SK-N-SH (cell line): ENCODE results near the gene TMEM120B. TPM values are rescaled to one million over a fixed set of nuclear protein-coding genes. Genes with fewer than 3 reads are reported as not detected.

Source experiments
- CTCF ChIA-PET: fragments of 300-600, 350-600 bp; formaldehyde crosslinking; extraction: SDS; loops from one replicate; lab custom pipeline; 2021; lab: Yijun Ruan, JAX
- POLR2A ChIA-PET: fragments of 350-600 bp; sonication (Branson Sonifier 250); formaldehyde crosslinking; extraction: SDS; loops from one replicate; lab custom pipeline; 2020; ENCODE audit warnings: antibody characterized with exemption, inconsistent platforms; lab: Yijun Ruan, JAX
- DNase-seq: peaks from one replicate; pipeline ENCODE4 v3.0.0; 2012
- H2AFZ ChIP-seq: fragments of 200-600 bp; sonication (generic); 2 replicates; pipeline ENCODE4 v1.8.1; 2016; ENCODE audit warnings: antibody characterized with exemption, mild to moderate bottlenecking, low read depth
- H3F3A ChIP-seq: fragments of 200-600 bp; sonication (generic); replicated peaks from 2 replicates; pipeline ENCODE3; 2016; ENCODE audit warnings: antibody characterized with exemption, mild to moderate bottlenecking; ENCODE audit not compliant: insufficient read depth
- H3K27ac ChIP-seq, 2 experiments: fragments of 200-500 bp in 1 of 2; fragments of 200-600 bp in 1 of 2; sonication (Bioruptor generic) in 1 of 2; sonication (generic), shearing (Covaris generic) in 1 of 2; 2 replicates each; pipeline versions ENCODE4 v1.5.1 to v1.6.1; 2014 to 2016; ENCODE audit warnings: low read depth in 2 of 2, inconsistent platforms in 1 of 2, low read length in 1 of 2, mild to moderate bottlenecking in 1 of 2, mixed read lengths in 1 of 2
- H3K27me3 ChIP-seq: fragments of 200-600 bp; sonication (generic), shearing (Covaris generic); 2 replicates; pipeline ENCODE4 v1.6.1; 2016; ENCODE audit warnings: mixed run types; ENCODE audit not compliant: insufficient read depth
- H3K36me3 ChIP-seq, 2 experiments: fragments of 200-500 bp in 1 of 2; fragments of 200-600 bp in 1 of 2; sonication (Bioruptor generic) in 1 of 2; sonication (generic) in 1 of 2; replicated peaks in 1 of 2; 2 replicates each; pipeline versions ENCODE3 to v1.5.1; 2014 to 2016; ENCODE audit warnings: low read length in 1 of 2, mild to moderate bottlenecking in 1 of 2; ENCODE audit not compliant: insufficient read depth in 2 of 2, control insufficient read depth in 1 of 2
- H3K4me1 ChIP-seq, 2 experiments: fragments of 200-500 bp in 1 of 2; fragments of 200-600 bp in 1 of 2; sonication (Bioruptor generic) in 1 of 2; sonication (generic), shearing (Covaris generic) in 1 of 2; 2 replicates each; pipeline versions ENCODE4 v1.5.1 to v1.6.1; 2014 to 2016; ENCODE audit warnings: low read depth in 1 of 2, low read length in 1 of 2, mixed run types in 1 of 2; ENCODE audit not compliant: insufficient read depth in 2 of 2, control insufficient read depth in 1 of 2
- H3K4me2 ChIP-seq: fragments of 200-600 bp; sonication (generic), shearing (Covaris generic); 2 replicates; pipeline ENCODE4 v1.6.1; 2017; ENCODE audit warnings: mixed run types
- H3K4me3 ChIP-seq, 2 experiments: fragments of 200-500 bp in 1 of 2; fragments of 200-600 bp in 1 of 2; sonication (Bioruptor generic) in 1 of 2; sonication (generic), shearing (Covaris generic) in 1 of 2; 2 replicates each; pipeline versions ENCODE4 v1.5.1 to v1.8.1; 2014 to 2016; ENCODE audit warnings: low read depth in 2 of 2, inconsistent platforms in 1 of 2, low read length in 1 of 2, mild to moderate bottlenecking in 1 of 2, mixed read lengths in 1 of 2, moderate library complexity in 1 of 2
- H3K79me2 ChIP-seq: fragments of 200-600 bp; sonication (generic); 2 replicates; pipeline ENCODE4 v1.8.1; 2017; ENCODE audit warnings: mild to moderate bottlenecking; ENCODE audit not compliant: insufficient read depth
- H3K9ac ChIP-seq: fragments of 200-600 bp; sonication (generic); 2 replicates; pipeline ENCODE4 v1.6.1; 2017; ENCODE audit warnings: mixed run types
- H3K9me2 ChIP-seq: fragments of 200-600 bp; sonication (generic); 2 replicates; pipeline ENCODE4 v1.6.1; 2017; ENCODE audit warnings: mixed run types
- H3K9me3 ChIP-seq: fragments of 200-600 bp; sonication (generic); 2 replicates; pipeline ENCODE4 v1.6.1; 2017; ENCODE audit warnings: mixed run types, mild to moderate bottlenecking, moderate library complexity
- H4K20me1 ChIP-seq: fragments of 200-600 bp; sonication (generic); 2 replicates; pipeline ENCODE4 v1.6.1; 2017; ENCODE audit warnings: mild to moderate bottlenecking, mixed run types; ENCODE audit not compliant: insufficient read depth
- CHD2 ChIP-seq: fragments of 150-350 bp; IDR thresholded peaks from 2 replicates; pipeline ENCODE4 v1.6.1; 2018; ENCODE audit warnings: low read length; ENCODE audit not compliant: partially characterized antibody
- CTCF ChIP-seq: fragments of 200-600 bp; sonication (generic); IDR thresholded peaks from 2 replicates; pipeline ENCODE4 v1.6.1; 2017; ENCODE audit warnings: antibody characterized with exemption, mild to moderate bottlenecking, moderate library complexity
- FOXJ3 ChIP-seq: sonication (generic); formaldehyde crosslinking; IDR thresholded peaks from 2 replicates; pipeline ENCODE4 v1.5.1; 2020; ENCODE audit warnings: mild to moderate bottlenecking, missing genetic modification reagents
- IRF3 ChIP-seq: fragments of 150-350 bp; IDR thresholded peaks from 2 replicates; pipeline ENCODE4 v1.6.1; 2016; ENCODE audit warnings: mild to moderate bottlenecking, low read depth, low read length
- JUND ChIP-seq: IDR thresholded peaks from 2 replicates; pipeline ENCODE4 v1.4.0; 2012
- MAX ChIP-seq: IDR thresholded peaks from 2 replicates; pipeline ENCODE4 v1.4.0; 2012; ENCODE audit warnings: low read depth
- MEF2A ChIP-seq: IDR thresholded peaks from 2 replicates; pipeline ENCODE4 v1.4.0; 2012; ENCODE audit warnings: low read depth, borderline replicate concordance
- MXI1 ChIP-seq: IDR thresholded peaks from 2 replicates; pipeline ENCODE4 v1.6.1; 2012; ENCODE audit warnings: mild to moderate bottlenecking, low read depth, low read length, improper control_type of control experiment
- NFIC ChIP-seq: IDR thresholded peaks from 2 replicates; pipeline ENCODE4 v1.4.0; 2012; ENCODE audit warnings: borderline replicate concordance
- POLR2AphosphoS5 ChIP-seq: IDR thresholded peaks from 2 replicates; pipeline ENCODE4 v1.6.1; 2012; ENCODE audit warnings: low read depth, low read length
- RAD21 ChIP-seq: IDR thresholded peaks from 2 replicates; pipeline ENCODE4 v1.6.1; 2012; ENCODE audit warnings: mild to moderate bottlenecking, low read length
- RCOR1 ChIP-seq: fragments of 150-350 bp; IDR thresholded peaks from 2 replicates; pipeline ENCODE4 v1.6.1; 2017; ENCODE audit warnings: antibody characterized with exemption, low read length
- RFX5 ChIP-seq: IDR thresholded peaks from 2 replicates; pipeline ENCODE4 v1.6.1; 2012; ENCODE audit warnings: mild to moderate bottlenecking, improper control_type of control experiment, low read length
- SMC3 ChIP-seq: IDR thresholded peaks from 2 replicates; pipeline ENCODE4 v1.6.1; 2012; ENCODE audit warnings: low read depth, low read length, improper control_type of control experiment
- TAF1 ChIP-seq: IDR thresholded peaks from 2 replicates; pipeline ENCODE4 v1.6.1; 2012; ENCODE audit warnings: low read depth, mild to moderate bottlenecking, low read length, moderate library complexity, borderline replicate concordance
- USF2 ChIP-seq: fragments of 150-350 bp; IDR thresholded peaks from 2 replicates; pipeline ENCODE4 v1.6.1; 2017; ENCODE audit warnings: antibody characterized with exemption, low read length, low read depth, borderline replicate concordance
- YY1 ChIP-seq: IDR thresholded peaks from 2 replicates; pipeline ENCODE4 v1.4.0; 2012; ENCODE audit warnings: low read depth, mild to moderate bottlenecking
- ZBTB33 ChIP-seq: IDR thresholded peaks from 2 replicates; pipeline ENCODE4 v1.4.0; 2012; ENCODE audit warnings: low read depth, borderline replicate concordance
- WGBS: methylation state at CpG from one replicate; pipeline ENCODE4 v1.1.6; 2017; ENCODE audit warnings: low lambda C conversion rate; 5-methylcytosine and 5-hydroxymethylcytosine counted together
- polyA plus RNA-seq, 3 experiments: library from polyadenylated mRNA; depleted of rRNA; stranded (reverse); fragments of >200 nt; gene quantifications; 2 replicates each; pipeline ENCODE4 v1.2.3, GENCODE V29; 2012

Gene TMEM120B
- polyA plus RNA-seq, 1 of the 3 experiments (the other 2 are of a cell fraction) = 15.4 TPM

- no peak for TF ChIP-seq ZBTB33
- TF ChIP-seq MXI1 = no peak
- no peak for TF ChIP-seq MAX
- TF ChIP-seq FOXJ3 (CRISPR knock-in tag) = no peak
- no peak for TF ChIP-seq RFX5
- no peak for TF ChIP-seq RAD21
- TF ChIP-seq POLR2AphosphoS5 = no peak
- TF ChIP-seq JUND = no peak
- no peak for TF ChIP-seq CHD2
- no peak for TF ChIP-seq MEF2A
- no peak for TF ChIP-seq SMC3
- TF ChIP-seq CTCF = no peak
- no peak for TF ChIP-seq NFIC
- no peak for TF ChIP-seq YY1
Measured at GRCh38 chr12:121779422-121779895, 66.9 kb downstream of the TMEM120B start (continued).

GRCh38 chr12:121780429-121780828, 67.9 kb downstream of the TMEM120B start:
- H3K4me3 ChIP-seq = no peak overlapping the region
- H3K4me1 ChIP-seq = peaks cover 0 to 13% of the 10 kb centered on the region in 2 experiments; a peak in 3 of 4 replicates
- WGBS = 97% methylated on average over 11 of the region's 11 CpGs
- no peak overlapping the region for H3K4me2 ChIP-seq
- H3F3A ChIP-seq = peaks cover 22% of the 10 kb centered on the region
- no peak overlapping the region for H3K27ac ChIP-seq
- POLR2A ChIA-PET = interaction anchor here (0.6 kb wide), 1 partner anchor 686 kb away, joined by 3 read pairs; no protein-coding TSS in a partner anchor
- H3K79me2 ChIP-seq = no peaks in the 10 kb centered on the region; the same call in 1 of the 2 replicates
- no peak overlapping the region for H2AFZ ChIP-seq
- H3K9me3 ChIP-seq = no peaks in the 10 kb centered on the region
- no peaks in the 10 kb centered on the region for H3K27me3 ChIP-seq
- no peak for TF ChIP-seq CHD2
- no peak for TF ChIP-seq TAF1
- TF ChIP-seq USF2 = no peak
- TF ChIP-seq SMC3 = no peak
- no peak for TF ChIP-seq JUND
- TF ChIP-seq MEF2A = no peak
- TF ChIP-seq IRF3 = no peak
- TF ChIP-seq RCOR1 = no peak
- no peak for TF ChIP-seq RAD21
- peaks cover 0 to 10% of the 10 kb centered on the region in 2 experiments for H3K36me3 ChIP-seq
- CTCF ChIA-PET = interaction anchor here (3.3 to 25.7 kb wide), 2 partner anchors 14 to 31 kb away, joined by 17 to 382 read pairs; partner anchors contain the start of gene RHOF
- no peak for DNase-seq
- no peaks in the 10 kb centered on the region for H3K9me2 ChIP-seq
- no peak overlapping the region for H3K9ac ChIP-seq
- H4K20me1 ChIP-seq = no peaks in the 10 kb centered on the region
